Choroid plexus epithelial cell (primary cell): ENCODE data around the gene CYTH2.
"Not testable (repeated sequence)": the region's sequence is repeated elsewhere in the genome, so short reads cannot be mapped to it uniquely, and the experiment has no call there.

Experiments
- DNase-seq: peaks from one replicate; pipeline ENCODE4 v3.0.0-alpha.2; 2010; ENCODE audit warnings: low read depth
- H3K4me3 ChIP-seq: 2 replicates; pipeline ENCODE4 v1.5.1; 2011; ENCODE audit warnings: low read depth, mild to moderate bottlenecking, control low read depth, low read length, moderate library complexity
- CTCF ChIP-seq: conservative IDR thresholded peaks from 2 replicates; pipeline ENCODE4 v1.5.1; 2011; ENCODE audit warnings: low read depth, mild to moderate bottlenecking, control low read depth, inconsistent platforms, low read length, moderate library complexity

CYTH2 gene

DNA sequence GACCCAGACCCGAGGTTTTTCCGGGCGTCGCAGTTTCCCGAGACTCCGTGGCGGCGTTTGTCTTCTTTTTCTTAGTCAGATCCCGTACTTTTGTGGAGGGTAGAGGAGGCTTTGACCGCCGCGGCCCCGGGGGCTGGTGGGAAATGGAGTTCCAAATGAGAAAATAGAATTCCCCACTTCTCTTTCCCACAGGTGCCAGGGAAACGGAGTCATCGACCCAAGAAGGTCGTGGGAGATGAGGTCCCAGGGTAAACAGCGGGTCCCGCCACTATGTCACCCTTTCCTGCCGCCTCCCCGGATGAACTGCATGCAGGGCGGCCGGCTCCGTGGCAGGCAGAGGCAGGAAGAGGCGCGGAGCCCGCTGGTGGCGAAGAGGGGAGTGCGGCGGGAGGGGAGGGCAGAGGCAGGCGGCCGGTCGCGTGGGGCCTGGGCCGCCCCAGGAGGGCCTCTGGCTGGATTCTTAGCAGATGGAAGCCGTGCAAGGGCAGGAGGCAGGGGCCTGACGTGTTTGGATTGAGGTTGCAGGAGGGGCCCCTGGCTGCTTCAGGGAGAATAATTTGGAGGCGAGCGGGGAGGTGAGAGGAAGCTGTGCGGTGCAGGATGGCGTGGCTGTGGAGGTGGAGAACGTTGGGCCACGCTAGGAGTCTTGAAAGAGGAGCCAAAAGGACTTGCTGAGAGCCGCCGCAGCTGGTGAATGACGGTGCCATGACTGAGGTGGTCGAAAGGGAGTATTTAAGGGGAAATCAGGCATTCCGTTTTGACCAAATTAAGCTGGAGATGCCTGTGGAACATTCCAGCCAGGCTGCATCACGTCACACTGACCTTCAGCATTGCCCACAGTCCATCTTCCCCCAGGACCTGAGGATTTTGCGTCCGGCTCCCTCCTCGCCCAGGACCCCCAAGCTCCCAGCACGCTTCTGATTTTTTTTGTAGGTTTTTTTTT is 11.7 kb downstream of the CYTH2 start:
- peak overlapping the region; percentile 58 for H3K4me3 ChIP-seq
- no peak for TF ChIP-seq CTCF
- DNase-seq: peak; percentile 74

- H3K4me3 ChIP-seq: no peak overlapping the region
- TF ChIP-seq CTCF: no peak
- no peak for DNase-seq
Measured at GRCh38 chr19:48481846-48482639, 12.9 kb downstream of the CYTH2 start.

GRCh38 chr19:48483301-48483700 is 14.1 kb downstream of the CYTH2 start:
- DNase-seq: no peak
- no peak for TF ChIP-seq CTCF
- H3K4me3 ChIP-seq: no peak overlapping the region

- no peak for DNase-seq
- no peak for TF ChIP-seq CTCF
- H3K4me3 ChIP-seq: no peak overlapping the region
Measured at GRCh38 chr19:48484247-48484893, 15.2 kb downstream of the CYTH2 start.

- no peak overlapping the region for H3K4me3 ChIP-seq
- TF ChIP-seq CTCF: no peak
- no peak for DNase-seq
Measured at GRCh38 chr19:48484931-48485612, 15.9 kb downstream of the CYTH2 start.

GRCh38 chr19:48486706-48487105 is 17.5 kb downstream of the CYTH2 start:
- H3K4me3 ChIP-seq, DNase-seq: not testable (repeated sequence)
